ENCODE measurements around the gene KCNMA1.
"Not testable (repeated sequence)": the region's sequence is repeated elsewhere in the genome, so short reads cannot be mapped to it uniquely, and the experiment has no call there.

Gene KCNMA1

DNA sequence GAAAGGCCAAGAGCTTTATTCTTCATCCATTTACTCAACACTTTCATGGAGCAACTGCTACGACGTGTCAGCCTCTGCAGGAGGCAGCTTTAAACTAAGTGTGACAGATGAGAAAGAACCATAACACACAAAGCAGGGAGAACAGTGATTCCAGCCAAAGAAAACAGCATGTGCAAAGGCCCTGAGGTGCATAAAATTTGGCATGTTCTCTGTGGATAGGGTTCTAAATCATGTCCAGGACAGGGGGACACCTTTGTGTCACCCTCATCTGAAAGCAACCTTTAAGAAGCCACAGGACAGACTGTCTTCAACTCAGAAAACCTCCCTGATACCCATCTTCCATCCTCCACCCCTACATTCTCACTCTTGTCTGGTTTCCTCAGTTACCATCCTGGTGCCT is 116.6 kb downstream of the KCNMA1 start:
- H3K4me3 ChIP-seq (ENCODE audit: control insufficient read depth, low read depth, low read length): no peak overlapping the region
- no peak for DNase-seq (ENCODE audit: low read depth)
- TF ChIP-seq CTCF (IDR thresholded peaks at IDR 0.05; ENCODE audit: control insufficient read depth, insufficient read depth, low read depth, low read length, missing control alignments): no peak

- no peak for DNase-seq (ENCODE audit: low read depth)
- TF ChIP-seq CTCF (IDR thresholded peaks at IDR 0.05; ENCODE audit: control insufficient read depth, insufficient read depth, low read depth, low read length, missing control alignments): no peak
- no peak overlapping the region for H3K4me3 ChIP-seq (ENCODE audit: control insufficient read depth, low read depth, low read length)
Observed at GRCh38 chr10:77520290-77520689, 117.3 kb downstream of the KCNMA1 start.

GRCh38 chr10:77519791-77520190 is 117.8 kb downstream of the KCNMA1 start:
- not testable (repeated sequence) for H3K4me3 ChIP-seq (ENCODE audit: control insufficient read depth, low read depth, low read length); DNase-seq (ENCODE audit: low read depth)

- DNase-seq (ENCODE audit: low read depth): no peak
- no peak for TF ChIP-seq CTCF (IDR thresholded peaks at IDR 0.05; ENCODE audit: control insufficient read depth, insufficient read depth, low read depth, low read length, missing control alignments)
- H3K4me3 ChIP-seq (ENCODE audit: control insufficient read depth, low read depth, low read length): no peak overlapping the region
Observed at GRCh38 chr10:77518910-77519274, 118.7 kb downstream of the KCNMA1 start.

GRCh38 chr10:77518241-77518909 is 119.2 kb downstream of the KCNMA1 start:
- H3K4me3 ChIP-seq (ENCODE audit: control insufficient read depth, low read depth, low read length): no peak overlapping the region
- no peak for DNase-seq (ENCODE audit: low read depth)
- TF ChIP-seq CTCF (IDR thresholded peaks at IDR 0.05; ENCODE audit: control insufficient read depth, insufficient read depth, low read depth, low read length, missing control alignments): no peak

DNA sequence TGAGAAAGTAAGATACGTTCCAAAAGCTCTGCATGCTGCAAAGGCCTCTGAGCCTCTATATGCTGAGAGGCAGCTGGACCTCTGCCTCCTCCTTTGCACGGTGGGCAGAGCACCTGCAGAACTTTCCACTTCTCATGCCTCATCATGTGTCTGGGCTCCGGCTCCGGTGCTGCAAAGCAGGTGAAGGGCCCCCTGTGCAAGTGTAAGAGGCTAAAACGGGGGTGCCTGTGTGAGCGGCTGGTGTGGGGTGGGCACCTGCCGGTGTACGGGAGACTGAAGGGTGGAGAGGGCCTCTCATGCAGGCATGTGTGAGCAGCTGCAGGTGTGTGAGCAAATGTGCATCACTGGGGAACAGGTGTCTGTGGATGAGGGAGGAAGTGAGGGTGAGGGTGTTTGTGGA is 121.0 kb downstream of the KCNMA1 start:
- TF ChIP-seq CTCF (IDR thresholded peaks at IDR 0.05; ENCODE audit: control insufficient read depth, insufficient read depth, low read depth, low read length, missing control alignments): no peak
- no peak for DNase-seq (ENCODE audit: low read depth)
- no peak overlapping the region for H3K4me3 ChIP-seq (ENCODE audit: control insufficient read depth, low read depth, low read length)

DNA sequence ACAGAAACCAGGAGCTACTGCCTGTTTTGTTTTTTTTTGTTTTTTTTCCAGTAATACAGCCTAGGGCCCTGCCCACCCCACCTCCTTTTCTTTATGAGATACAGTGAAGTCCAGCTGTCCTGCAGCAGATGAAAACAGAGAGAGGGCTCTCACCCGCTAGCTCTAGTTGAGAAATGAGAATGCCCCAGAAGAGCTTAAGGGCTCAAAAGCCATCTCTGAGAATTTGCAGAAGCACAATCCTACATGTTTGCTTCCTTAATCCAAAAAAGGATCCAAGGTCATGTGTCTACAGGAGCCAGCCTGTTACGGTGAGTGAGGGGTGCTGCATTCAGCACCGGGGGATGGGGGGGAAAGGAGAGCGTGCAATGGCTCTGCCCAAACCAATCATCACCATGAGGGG is 122.7 kb downstream of the KCNMA1 start:
- no peak for DNase-seq (ENCODE audit: low read depth)
- no peak for TF ChIP-seq CTCF (IDR thresholded peaks at IDR 0.05; ENCODE audit: control insufficient read depth, insufficient read depth, low read depth, low read length, missing control alignments)
- H3K4me3 ChIP-seq (ENCODE audit: control insufficient read depth, low read depth, low read length): no peak overlapping the region
